Anterior cingulate cortex (tissue), 58 donors: Measurements from ENCODE around the gene ZMYM2.
"Not testable (repeated sequence)": the region's sequence is repeated elsewhere in the genome, so short reads cannot be mapped to it uniquely, and the experiment has no call there.

Experiments used
- DNase-seq, 58 donors: peaks; one replicate each; lab custom pipeline; 2025; lab: John Stamatoyannopoulos, UW

Gene ZMYM2

DNA sequence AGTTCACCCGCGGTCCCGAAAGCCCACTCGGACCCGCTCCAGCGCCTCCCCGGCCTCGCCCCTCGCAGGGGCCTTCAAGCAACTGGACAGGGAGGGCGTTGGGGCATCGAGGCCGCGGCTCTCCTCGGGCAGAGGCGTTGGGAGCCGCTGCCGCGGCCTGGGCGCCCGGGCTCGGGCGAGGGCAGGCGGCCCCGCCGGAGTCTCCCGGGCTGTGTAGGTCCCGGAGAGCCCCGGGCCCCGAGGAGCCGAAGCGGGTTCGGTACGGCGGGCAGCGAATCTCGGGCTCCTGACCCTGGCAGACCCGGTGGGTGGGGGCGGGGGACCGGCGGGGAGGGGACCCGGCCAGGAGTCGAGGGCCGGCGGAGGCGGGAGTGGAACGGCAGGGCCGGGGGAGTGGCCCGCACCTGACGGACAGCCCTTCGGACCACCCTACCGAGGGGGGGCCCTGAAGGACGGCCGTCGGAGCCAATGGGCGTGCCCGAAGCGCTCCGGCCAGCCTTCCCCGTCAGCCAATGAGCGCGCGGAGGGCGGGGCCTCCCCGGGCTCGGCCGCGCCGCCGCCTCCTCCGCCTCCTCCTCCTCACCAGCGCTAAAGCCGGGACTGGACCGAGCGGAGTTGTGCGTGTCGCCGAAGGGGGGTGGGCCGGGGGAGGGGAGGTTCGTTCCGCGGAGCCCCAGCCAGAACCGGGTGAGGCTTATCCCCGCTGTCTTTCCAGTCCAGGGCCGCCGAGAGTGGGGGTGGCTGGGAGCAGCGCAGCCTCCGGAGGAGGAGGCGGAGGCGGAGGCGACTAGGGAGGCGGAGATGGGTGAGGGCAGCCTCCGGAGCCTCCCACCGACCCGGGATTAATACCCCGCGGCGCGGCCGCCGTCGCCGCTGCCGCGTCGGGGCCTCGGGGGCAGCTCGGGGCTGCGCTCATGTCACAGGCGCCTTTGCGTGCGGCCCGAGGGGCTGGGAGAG lies at the start of gene ZMYM2:
ZMYM2 (plus strand) TSS at position 573 of the 957 bp plus-strand sequence. CDS start 34,346 bp downstream, outside the sequence.
- DNase-seq, result peak; percentile 76 to 100 (median 99)

DNA sequence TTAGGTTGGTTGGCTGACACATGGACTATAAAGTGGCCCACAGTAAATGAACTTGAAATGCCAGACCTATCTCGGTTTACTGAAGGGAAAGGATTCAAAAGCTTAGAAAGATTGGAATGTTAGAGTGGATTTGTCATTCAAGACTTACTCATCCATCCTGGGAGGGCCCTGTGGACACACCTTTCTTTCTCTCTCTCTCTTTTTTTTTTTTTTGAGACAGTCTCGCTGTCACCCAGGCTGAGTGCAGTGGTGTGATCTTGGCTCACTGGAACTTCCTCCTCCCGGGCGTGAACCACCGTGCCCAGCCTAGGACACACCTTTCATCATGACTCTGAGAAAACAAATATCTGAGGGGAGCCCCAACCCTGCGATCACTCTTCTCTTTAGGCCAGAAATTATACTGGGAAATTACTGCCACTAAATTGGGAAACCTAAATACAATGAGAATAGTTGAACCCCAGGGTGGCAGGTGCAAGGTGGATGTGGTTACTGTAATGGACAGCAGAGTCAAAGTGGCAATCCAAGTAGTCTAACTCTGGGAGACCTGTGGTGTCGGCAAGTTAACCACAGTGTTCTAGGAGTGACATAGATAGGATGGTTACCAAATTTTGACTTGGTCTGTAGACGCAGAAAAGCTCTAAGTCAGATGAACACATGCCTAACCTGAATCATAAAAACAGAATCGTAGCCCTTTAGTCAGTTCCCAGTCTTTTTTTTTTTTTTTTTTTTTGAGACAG lies 48.0 kb upstream of the ZMYM2 start:
- no peak for DNase-seq

DNA sequence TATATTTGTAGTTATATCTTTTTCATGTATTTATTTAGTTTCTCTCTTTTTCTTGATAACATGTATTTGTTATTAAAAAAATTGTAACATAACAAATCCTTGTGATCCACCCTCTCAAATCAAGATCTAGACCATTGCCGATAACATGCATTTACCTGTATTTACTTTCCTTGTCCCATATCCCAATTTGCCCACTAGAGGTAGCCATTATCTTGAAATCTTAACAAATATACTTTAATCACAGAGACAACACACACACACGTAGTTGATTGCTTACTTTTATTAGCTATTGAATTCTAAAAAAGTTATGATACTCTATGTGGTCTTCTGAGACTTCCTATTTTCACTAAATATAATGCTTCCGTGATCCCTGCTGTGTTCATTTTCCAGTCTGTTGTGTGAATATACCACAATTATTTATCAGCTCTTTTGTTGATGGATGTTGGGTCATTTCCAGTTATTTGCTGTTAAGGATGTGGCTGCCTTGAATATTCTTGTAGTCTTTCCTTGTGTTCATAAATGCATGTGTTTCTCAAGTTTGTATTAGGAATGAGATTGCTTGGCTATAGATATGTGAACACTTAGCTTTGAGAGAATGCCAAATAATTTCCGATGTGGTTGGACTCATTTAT lies 31.3 kb upstream of the ZMYM2 start:
- DNase-seq, result no peak

DNA sequence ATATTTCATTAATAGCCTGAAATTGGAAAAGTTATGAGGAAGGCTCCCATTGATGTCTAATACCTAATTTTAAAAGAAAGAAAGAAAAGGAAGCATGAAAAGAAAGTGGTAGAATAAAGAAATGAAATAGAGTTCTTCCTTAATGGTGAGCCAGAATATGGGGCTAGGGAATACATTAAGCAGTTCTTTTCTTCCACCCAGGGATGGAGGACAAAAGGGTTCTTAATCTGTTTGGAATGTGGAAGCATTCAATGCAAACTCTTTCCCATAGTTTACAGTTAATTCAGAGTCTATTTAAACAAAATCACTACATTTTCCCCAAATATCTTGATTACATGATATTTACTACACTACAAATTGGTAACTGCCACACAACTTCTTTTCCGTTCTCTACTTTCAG lies 18.4 kb upstream of the ZMYM2 start:
- no peak for DNase-seq

DNA sequence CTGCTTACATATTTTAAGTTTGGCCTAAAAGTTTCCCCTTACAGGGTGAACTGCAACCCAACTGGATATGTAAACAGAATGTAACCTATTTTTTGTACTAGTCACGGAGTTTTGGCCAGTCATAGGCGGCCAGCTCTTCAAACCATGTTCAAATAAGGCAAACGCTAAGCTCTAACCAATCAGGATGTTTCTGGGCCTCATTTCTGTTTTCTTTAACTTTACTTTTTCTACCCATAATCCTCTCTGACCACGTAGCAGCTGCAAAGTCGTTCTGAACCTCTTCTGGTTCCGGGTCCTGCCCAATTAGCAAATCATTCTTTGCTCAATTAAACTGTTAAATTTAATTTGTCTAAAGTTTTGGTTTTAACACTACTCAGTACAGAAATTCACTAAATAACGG lies 8.2 kb upstream of the ZMYM2 start:
- no peak for DNase-seq

DNA sequence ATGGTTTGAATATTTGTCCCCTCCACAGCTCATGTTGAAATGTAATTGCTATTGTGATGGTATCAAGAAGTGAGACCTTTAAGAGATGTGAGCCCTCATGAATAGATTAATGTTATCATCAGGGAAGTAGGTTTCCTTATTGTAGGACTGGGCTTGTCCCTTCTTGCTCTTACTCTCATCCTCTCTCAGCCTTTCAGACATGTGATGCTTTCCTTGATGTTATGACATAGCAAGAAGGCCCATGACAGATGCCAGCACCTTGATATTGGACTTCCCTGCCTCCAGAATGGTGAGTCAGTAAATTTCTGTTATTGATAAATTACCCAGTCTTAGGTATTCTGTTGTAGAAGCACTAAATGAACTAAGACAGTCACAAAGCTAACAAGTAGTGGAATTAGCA lies 5.7 kb upstream of the ZMYM2 start:
- DNase-seq, result no peak

DNA sequence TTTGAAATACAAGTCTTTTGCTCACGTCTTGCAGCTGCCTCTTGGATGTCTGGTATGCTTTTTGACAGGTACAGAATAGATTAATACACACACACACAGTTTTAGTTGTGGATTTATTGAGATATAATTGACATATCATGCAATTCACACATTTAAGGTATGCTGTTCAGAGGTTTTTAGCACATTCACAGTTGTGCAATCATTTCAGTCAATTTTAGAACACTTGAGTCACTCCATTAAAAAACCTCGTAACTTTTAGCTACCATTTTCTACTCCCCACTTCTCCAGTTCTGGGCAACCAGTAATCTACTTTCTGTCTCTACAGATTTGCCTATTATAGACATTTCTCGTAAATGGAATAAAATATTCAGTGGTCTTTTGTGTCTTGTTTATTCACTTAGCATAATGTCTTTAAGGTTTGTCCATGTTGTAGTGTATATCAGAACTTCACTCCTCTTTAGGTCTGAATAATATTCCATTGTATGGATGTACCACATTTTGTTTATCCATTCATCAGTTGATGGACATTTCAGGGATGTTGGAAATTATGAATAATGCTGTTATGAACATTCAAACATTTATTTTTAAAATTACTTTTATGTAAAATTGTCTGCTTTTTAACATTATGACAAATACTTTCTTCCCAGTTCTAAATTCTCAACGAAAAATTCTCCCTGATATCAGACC lies 2.5 kb upstream of the ZMYM2 start:
- no peak for DNase-seq

DNA sequence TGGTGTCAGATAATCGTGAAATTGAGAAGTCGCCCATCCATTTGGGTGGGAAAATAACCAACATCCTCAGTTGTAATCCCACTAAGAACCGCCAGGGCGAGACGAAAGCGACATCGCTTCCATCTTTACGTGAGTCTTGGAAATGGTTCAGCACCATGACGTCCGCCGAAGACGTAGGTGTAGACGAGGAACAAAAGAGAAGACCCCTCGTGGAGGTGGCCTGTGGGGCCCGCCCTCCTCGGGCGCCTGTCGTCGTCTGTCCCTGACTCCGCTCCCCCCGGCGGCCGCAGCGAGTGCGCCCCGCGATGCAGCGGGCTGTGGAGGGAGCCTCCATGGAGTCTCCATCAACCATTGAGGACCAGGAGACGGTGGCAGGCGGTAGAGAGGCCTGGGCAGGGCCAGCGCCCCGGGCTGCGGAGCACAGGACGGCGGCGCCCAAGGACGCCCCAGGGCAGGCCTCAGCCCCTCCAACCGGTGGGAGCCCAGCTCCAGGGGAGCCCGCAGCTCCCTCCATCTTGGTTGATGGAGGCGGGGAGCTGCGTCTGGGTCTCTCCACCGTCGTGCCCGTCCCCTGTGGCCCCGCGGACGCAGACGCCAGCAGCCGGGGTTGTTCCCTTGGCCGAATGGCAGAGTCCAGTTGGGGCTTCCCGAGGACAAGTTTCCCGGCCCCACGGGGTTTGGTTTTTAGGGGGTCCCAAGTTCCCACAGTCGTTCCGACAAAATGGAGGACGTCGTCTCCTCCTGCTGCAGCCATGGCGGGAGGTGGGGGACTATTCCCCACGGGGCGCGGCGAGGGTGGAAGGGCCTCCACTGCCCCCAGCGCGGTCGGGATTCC lies 990 bp upstream of the ZMYM2 start:
- peak in 57 of 58 donors; percentile 32 to 82 (median 63) for DNase-seq

DNA sequence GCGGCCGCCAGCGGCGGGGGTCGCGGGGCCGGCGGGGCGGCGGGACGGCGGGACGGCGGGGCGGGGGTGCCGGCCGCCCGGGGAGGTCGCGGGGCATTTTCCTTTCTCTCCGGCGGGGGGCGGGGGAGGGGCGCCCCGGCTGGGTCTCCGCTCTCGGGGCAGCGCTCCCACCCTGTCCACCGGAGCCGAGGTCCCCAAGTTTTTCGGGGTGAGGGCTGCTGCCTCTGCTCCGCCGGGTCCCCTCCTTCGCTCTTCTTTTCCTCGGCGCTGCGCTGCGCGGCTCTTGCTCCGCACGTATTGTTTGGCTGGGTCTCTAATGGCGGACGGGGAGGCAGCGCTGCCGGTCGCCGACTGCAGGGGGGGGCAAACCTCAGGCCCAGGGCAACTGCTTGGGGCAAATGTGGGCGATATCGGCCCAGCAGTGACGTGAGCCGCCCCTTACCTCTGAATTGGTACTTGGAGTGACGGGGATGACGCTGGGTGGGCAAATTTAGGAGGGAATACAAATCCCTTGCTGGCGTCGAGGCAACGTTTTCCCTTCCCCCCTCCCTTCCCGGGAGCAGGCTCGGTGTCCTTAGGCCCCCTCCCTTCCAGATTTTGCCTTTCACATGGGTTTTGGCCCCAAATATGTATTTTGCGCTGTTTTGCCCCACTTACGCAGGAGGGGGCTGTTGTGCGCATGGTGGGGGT lies 759 bp downstream of the ZMYM2 start:
- DNase-seq, result peak in 54 of 58 donors; percentile 5 to 78 (median 50)

DNA sequence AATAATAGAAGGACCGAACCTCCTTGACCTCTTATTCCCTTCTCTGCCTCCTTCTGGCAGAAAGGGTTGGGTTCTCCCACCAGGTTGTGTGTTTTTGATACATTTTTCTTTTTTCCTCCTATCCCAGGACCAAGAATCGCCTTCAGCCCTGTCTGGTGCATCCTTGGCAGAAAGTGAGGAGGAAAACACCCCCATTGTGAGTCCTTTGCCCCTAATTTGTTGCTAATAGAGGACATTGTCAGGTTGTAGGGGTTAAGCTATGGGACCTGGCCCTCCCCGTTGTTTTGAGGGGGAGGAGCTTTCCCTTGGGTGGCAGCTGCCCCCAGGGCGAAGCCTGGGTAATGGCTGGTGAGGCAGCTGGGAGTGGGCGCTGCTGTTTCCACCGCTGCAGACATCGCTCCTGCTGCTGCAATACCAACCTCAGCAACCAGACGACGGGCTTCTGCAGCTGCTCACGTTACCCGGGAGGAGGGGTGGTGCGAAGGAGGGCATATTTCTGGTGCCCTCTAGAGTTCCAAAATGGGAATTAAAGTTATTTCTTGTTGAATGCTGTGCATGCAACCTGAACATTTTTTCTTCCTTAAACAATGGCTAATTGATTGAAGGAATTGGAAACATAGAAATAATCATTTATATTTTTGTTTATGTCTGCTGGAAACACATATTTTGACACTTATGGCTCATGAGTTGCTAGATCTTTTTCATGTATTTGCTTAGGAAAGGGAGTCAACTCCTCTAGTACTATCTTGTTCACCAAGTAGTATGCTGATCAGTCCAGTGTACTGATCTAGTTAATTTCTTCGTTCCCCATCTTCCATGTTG lies 1.5 kb downstream of the ZMYM2 start:
- peak in 56 of 58 donors; percentile 4 to 94 (median 75) for DNase-seq

DNA sequence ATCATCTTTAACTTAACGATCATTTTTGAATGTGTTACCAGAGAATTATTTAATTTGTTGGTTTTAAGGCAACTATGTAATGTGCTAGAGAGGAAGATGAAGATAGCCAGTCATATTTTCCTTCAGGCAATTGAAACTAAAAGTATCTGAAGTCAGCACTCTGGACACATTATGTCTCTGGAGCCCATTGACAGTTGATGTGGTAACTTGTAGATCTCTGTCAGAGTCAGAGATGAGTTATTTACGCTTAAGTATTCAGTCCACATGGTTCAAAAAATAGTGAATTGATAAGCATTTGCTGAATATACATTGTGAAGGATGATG lies 2.1 kb downstream of the ZMYM2 start:
- no peak for DNase-seq

DNA sequence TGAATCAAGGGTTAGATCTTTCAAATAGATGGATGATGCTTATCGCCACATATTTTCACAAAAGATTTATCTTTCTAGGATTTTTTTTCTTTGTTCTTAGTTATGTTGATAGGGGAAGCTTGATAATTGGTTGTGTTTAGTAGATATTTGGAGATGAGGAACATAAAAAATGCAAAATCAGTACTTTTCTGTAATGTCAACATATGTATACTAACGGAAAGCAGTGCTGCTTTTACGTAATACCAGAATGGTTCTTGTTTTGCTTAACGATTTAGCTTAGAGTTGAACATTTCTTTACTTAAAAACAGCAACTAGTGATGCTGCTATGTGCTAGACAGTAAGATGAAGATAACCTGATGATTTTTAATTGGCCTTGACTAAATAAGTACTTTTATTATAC lies 3.0 kb downstream of the ZMYM2 start:
- no peak for DNase-seq

DNA sequence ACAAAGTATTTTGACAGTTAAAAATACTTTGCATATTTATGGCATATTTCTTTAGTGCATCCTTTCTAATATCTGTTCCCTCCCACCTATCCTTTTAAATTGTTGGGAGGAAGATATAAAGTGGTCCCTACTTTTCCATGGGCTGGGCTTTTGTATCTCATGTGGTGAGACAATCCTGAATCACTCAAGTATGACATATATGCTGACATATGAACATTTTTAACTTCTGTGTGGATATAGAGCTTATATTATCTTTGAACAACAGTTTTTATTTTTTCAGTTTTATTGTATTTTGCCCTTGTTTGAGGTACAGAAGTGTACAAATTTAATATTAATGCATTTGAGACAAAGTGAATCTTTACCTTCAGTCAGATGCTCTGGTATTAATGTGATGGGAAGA lies 3.4 kb downstream of the ZMYM2 start:
- DNase-seq, result no peak

DNA sequence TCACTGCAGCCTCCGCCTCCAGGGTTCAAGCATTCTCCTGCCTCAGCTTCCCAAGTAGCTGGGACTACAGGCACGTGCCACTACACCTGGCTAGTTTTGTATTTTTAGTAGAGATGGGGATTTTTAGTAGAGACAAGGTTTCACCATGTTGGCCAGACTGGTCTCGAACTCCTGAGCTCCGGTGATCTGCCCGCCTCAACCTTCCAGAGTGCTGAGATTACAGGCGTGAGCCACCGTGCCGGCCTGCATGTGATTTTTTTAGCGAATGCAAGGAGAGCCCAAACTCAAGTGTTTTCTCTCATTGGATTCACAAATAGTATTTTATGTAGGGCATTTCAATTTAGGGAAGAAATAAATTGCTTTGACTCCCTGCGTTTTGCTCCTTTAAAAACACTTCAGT lies 4.4 kb downstream of the ZMYM2 start:
- no peak for DNase-seq

DNA sequence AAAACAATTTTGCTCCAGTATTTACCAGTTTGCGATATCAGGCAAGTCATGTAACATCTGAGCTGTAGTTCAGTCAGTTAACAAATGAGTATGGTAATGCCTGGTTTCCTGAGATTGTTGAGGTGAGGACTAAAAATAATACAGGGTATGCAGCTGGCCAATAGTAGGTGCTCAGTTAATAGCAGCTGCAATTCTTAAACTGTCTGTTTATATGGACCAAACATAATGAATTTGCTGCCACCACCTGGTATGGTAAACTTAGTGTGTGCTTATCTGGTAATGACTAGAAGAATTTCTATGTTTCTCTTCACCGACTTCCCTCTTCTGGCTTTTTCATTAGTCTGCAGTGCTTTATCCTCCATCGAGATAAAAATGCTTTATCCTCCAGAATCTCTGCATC lies 9.1 kb downstream of the ZMYM2 start:
- DNase-seq, result no peak

DNA sequence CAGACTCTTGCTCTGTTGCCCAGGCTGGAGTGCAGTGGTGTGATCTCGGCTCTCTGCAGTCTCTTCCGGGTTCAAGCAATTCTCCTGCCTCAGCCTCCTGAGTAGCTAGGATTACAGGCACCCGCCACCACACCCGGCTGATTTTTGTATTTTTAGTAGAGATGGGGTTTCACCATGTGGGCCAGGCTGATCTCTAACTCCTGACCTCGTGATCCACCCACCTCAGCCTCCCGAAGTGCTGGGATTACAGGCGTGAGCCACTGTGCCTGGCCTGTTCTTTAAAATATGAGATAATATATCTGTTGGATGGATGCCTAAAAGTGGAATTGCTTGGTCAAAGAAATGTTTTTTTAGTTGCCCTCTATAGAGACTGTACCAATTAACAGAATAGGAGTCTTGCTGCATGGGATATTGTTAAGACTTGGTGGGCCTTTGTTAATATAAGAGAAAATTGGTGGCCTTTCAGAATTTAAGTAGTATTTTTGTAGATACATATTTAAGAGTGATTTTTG lies 16.0 kb downstream of the ZMYM2 start:
- not testable (repeated sequence) for DNase-seq

DNA sequence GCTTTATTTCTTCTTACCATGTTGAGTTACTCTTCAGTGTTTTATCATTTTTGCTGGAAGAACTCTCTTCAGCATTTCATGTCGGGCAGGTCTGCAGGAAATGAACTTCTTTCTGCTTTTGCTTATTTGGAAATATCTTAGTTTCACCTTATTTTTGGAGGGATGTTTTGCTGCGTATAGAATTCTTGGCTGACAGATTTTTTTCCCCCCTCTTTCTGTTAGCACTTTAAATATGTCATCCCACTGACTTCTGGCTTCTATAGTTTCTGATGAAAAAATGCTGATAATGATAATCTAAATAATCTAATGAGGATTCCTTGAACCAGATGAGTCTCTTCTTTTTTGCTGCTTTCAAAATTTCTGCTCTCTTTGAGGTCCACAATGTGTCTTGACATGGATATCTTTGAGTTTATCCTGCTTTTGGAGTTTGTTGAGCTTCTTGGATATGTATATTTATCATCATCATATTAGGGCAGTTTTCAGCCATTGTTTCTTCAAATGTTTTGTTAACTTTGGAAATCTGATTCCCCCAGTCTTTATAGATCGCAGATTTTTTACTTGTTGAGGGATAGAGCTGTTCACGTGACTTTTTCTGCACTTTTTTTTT lies 20.4 kb downstream of the ZMYM2 start:
- no peak for DNase-seq
